ENCODE data around the gene PLCL2. TPM values are rescaled to one million over a fixed set of nuclear protein-coding genes. Genes with fewer than 3 reads are reported as not detected.

PLCL2 gene
- total RNA-seq, 2 donors from 2014 or later = 13.7 to 25.7 TPM

GRCh38 chr3:16839271-16840100 lies 45.3 kb upstream of the PLCL2 start:
- peaks cover 68% of the 10 kb centered on the region for H3K4me1 ChIP-seq
- 74 to 80% methylated on average over 10 of the region's 10 CpGs for WGBS, 2 donors
- no peaks in the 10 kb centered on the region for H3K9me3 ChIP-seq
- no peaks in the 10 kb centered on the region for H3K27me3 ChIP-seq
- DNase-seq (no peak), ATAC-seq (no peak)
- no peak overlapping the region for H3K4me3 ChIP-seq
- TF ChIP-seq POLR2A (IDR thresholded peaks at IDR 0.05) (no peak), CTCF (IDR thresholded peaks at IDR 0.05) (no peak)
- peak overlapping the region in 3 of 4 donors; percentile 52 to 63 (median 59) for H3K27ac ChIP-seq
- intact Hi-C loops (cut with DNase I) = no loop called here
- no peaks in the 10 kb centered on the region for H3K36me3 ChIP-seq (replicated peaks in 1 of 2; ENCODE audit: insufficient read depth in 1 of 2, low read depth in 2 of 2)

- TF ChIP-seq CTCF (IDR thresholded peaks at IDR 0.05) (no peak), POLR2A (IDR thresholded peaks at IDR 0.05) (no peak)
- Histone ChIP-seq H3K27ac (peak overlapping the region in 2 of 4 donors; percentile 29 to 63), H3K9me3 (no peaks in the 10 kb centered on the region), H3K4me1 (peaks cover 73% of the 10 kb centered on the region), H3K36me3 (replicated peaks in 1 of 2; ENCODE audit: insufficient read depth in 1 of 2, low read depth in 2 of 2) (no peaks in the 10 kb centered on the region), H3K27me3 (no peaks in the 10 kb centered on the region), H3K4me3 (no peak overlapping the region)
- intact Hi-C loops (cut with DNase I) = no loop called here
- WGBS, 2 donors = 50 to 54% methylated on average over 1 of the region's 1 CpG
- no peak for ATAC-seq
- no peak for DNase-seq
Measured at GRCh38 chr3:16840101-16840424, 44.7 kb upstream of the PLCL2 start.

- WGBS, 2 donors = 49 to 63% methylated on average over 7 of the region's 7 CpGs
- Histone ChIP-seq H3K9me3 (no peaks in the 10 kb centered on the region), H3K4me3 (no peak overlapping the region)
Measured at GRCh38 chr3:16841041-16841753, 43.6 kb upstream of the PLCL2 start.

GRCh38 chr3:16841904-16842271 lies 42.9 kb upstream of the PLCL2 start:
- DNase-seq (peak in 2 of 4 donors; percentile 23 to 44), ATAC-seq (no peak)
- intact Hi-C loops (cut with DNase I) = no loop called here
- Histone ChIP-seq H3K4me1 (peaks cover 71% of the 10 kb centered on the region), H3K27ac (peak overlapping the region in 3 of 4 donors; percentile 50 to 71 (median 62)), H3K27me3 (no peaks in the 10 kb centered on the region), H3K36me3 (replicated peaks in 1 of 2; ENCODE audit: insufficient read depth in 1 of 2, low read depth in 2 of 2) (no peaks in the 10 kb centered on the region), H3K9me3 (no peaks in the 10 kb centered on the region), H3K4me3 (no peak overlapping the region)
- WGBS, 2 donors = 62 to 67% methylated on average over 3 of the region's 3 CpGs
- TF ChIP-seq CTCF (IDR thresholded peaks at IDR 0.05) = no peak
- no peak for TF ChIP-seq POLR2A (IDR thresholded peaks at IDR 0.05)

More at GRCh38 chr3:16841041-16841753, 43.6 kb upstream of the PLCL2 start:
- intact Hi-C loops (cut with DNase I) = no loop called here
- Histone ChIP-seq H3K36me3 (replicated peaks in 1 of 2; ENCODE audit: insufficient read depth in 1 of 2, low read depth in 2 of 2) (no peaks in the 10 kb centered on the region), H3K27ac (peak overlapping the region in 2 of 4 donors; percentile 50 to 71), H3K27me3 (no peaks in the 10 kb centered on the region), H3K4me1 (peaks cover 72% of the 10 kb centered on the region)
- no peak for DNase-seq
- TF ChIP-seq CTCF (IDR thresholded peaks at IDR 0.05) (no peak), POLR2A (IDR thresholded peaks at IDR 0.05) (no peak)
- ATAC-seq = no peak

All from body of pancreas (tissue), 4 donors.